Aorta (tissue), 5 donors: ENCODE results near the gene TDRKH. TPM values are rescaled to one million over a fixed set of nuclear protein-coding genes. Genes with fewer than 3 reads are reported as not detected.
A peak's percentile ranks its signal among the peaks of the same experiment; 100 is the strongest.

ENCODE experiments used
- ATAC-seq: fragments of 200-7000 bp; cut with Tn5 transposase; one replicate; pipeline ENCODE4 v1.9.1; 2022; ENCODE audit warnings: moderate library complexity; ENCODE audit not compliant: low FRiP score
- DNase-seq, 2 donors: peaks; one replicate each; pipeline ENCODE4 v3.0.0-alpha.2; 2020
- H3K27ac ChIP-seq, 2 donors: one replicate each; pipeline ENCODE4 v1.5.1; 2013; ENCODE audit warnings: low read length in 2 of 2, mild to moderate bottlenecking in 2 of 2, moderate library complexity in 2 of 2, control low read depth in 1 of 2, inconsistent platforms in 1 of 2, low read depth in 1 of 2
- H3K27me3 ChIP-seq, 2 donors: one replicate each; pipeline ENCODE4 v1.6.1; 2013; ENCODE audit warnings: control low read depth in 1 of 2, low read length in 1 of 2, mild to moderate bottlenecking in 1 of 2, moderate library complexity in 1 of 2; ENCODE audit not compliant: insufficient read depth in 2 of 2, control insufficient read depth in 1 of 2
- H3K36me3 ChIP-seq, 2 donors: one replicate each; pipeline ENCODE4 v1.6.1; 2013; ENCODE audit warnings: control low read depth in 1 of 2, low read length in 1 of 2, mild to moderate bottlenecking in 1 of 2; ENCODE audit not compliant: insufficient read depth in 2 of 2, control insufficient read depth in 1 of 2
- H3K4me1 ChIP-seq, 2 donors: one replicate each; pipeline ENCODE4 v1.6.1; 2013; ENCODE audit warnings: low read length in 2 of 2, control low read depth in 1 of 2, mild to moderate bottlenecking in 1 of 2, moderate library complexity in 1 of 2; ENCODE audit not compliant: insufficient read depth in 2 of 2, control insufficient read depth in 1 of 2
- H3K4me3 ChIP-seq, 2 donors: one replicate each; pipeline ENCODE4 v1.5.1; 2013; ENCODE audit warnings: low read length in 2 of 2, control low read depth in 1 of 2, mild to moderate bottlenecking in 1 of 2
- H3K9me3 ChIP-seq: one replicate; pipeline ENCODE4 v1.6.1; 2013; ENCODE audit warnings: mild to moderate bottlenecking, low read length; ENCODE audit not compliant: control insufficient read depth
- WGBS, 2 donors: extraction: QIAGEN DNeasy Blood & Tissue Kit; methylation state at CpG; one replicate each; pipeline ENCODE4 v1.1.7; 2013; 5-methylcytosine and 5-hydroxymethylcytosine counted together
- intact Hi-C, 2 donors: fragments of 100-400 bp; cut with DNase I; formaldehyde crosslinking; loops; one replicate each; pipeline versions ENCODE4 v1.14.2 to v1.15.0; 2022
- polyA plus RNA-seq, 2 donors: library from polyadenylated mRNA; stranded (reverse); fragments of 200-250 nt; gene quantifications; one replicate each; pipeline ENCODE4 v1.2.3, GENCODE V29; 2013
- total RNA-seq, 2 donors: library from RNA; stranded (reverse); fragmentation: NEBNext Ultra II Directional; extraction: Animal tissue kit (Norgen Biotek cat#: 25700); gene quantifications; one replicate each; pipeline ENCODE4 v1.2.1, GENCODE V29; 2021
- donor health status: healthy with polysubstance abuse.
- donor health status: Bipolar disorder and iron deficiency.
- donor health status: DM: no; HTN: no; CAD: no.
- donor health status: DM: no; HTN: no; CAD: no.
- donor health status: DM: yes; HTN: yes; CAD: no.

Gene TDRKH
- total and polyA plus RNA-seq, 4 donors, result 1.5 to 9.1 (median 3.1) TPM

- no peak for ATAC-seq
- Histone ChIP-seq H3K9me3 (no peaks in the 10 kb centered on the region), H3K27me3 (no peaks in the 10 kb centered on the region)
These were observed 27.0 kb upstream of the TDRKH start for GRCh38 chr1:151817353-151817730.

GRCh38 chr1:151816548-151817352 is 26.4 kb upstream of the TDRKH start:
- DNase-seq (peak in 1 of 2 donors; percentile 67), ATAC-seq (no peak)
- Histone ChIP-seq H3K4me3 (no peak overlapping the region), H3K36me3 (no peaks in the 10 kb centered on the region), H3K27ac (no peak overlapping the region), H3K9me3 (no peaks in the 10 kb centered on the region), H3K27me3 (no peaks in the 10 kb centered on the region), H3K4me1 (no peaks in the 10 kb centered on the region)
- 83% methylated on average over 26 of the region's 26 CpGs for WGBS, 2 donors
- intact Hi-C loops, result no loop called here

More at GRCh38 chr1:151817353-151817730, 27.0 kb upstream of the TDRKH start:
- H3K36me3 ChIP-seq, result no peaks in the 10 kb centered on the region
- H3K4me1 ChIP-seq, result no peaks in the 10 kb centered on the region
- DNase-seq, result peak in 1 of 2 donors; percentile 46
- no peak overlapping the region for H3K4me3 ChIP-seq
- H3K27ac ChIP-seq, result no peak overlapping the region
- intact Hi-C loops, result no loop called here
- 68 to 69% methylated on average over 7 of the region's 7 CpGs for WGBS, 2 donors

GRCh38 chr1:151815716-151816327 is 25.5 kb upstream of the TDRKH start:
- ATAC-seq, result no peak
- intact Hi-C loops, result no loop called here
- no peak overlapping the region for H3K27ac ChIP-seq

GRCh38 chr1:151814971-151815545 is 24.8 kb upstream of the TDRKH start:
- Histone ChIP-seq H3K9me3 (no peaks in the 10 kb centered on the region), H3K36me3 (no peaks in the 10 kb centered on the region), H3K27me3 (no peaks in the 10 kb centered on the region), H3K4me1 (no peaks in the 10 kb centered on the region), H3K27ac (no peak overlapping the region), H3K4me3 (no peak overlapping the region)
- DNase-seq, result peak in 1 of 2 donors; percentile 43
- ATAC-seq, result no peak
- 90 to 93% methylated on average over 8 of the region's 8 CpGs for WGBS, 2 donors
- intact Hi-C loops, result no loop called here

More at GRCh38 chr1:151815716-151816327, 25.5 kb upstream of the TDRKH start:
- WGBS, 2 donors, result 68 to 72% methylated on average over 12 of the region's 12 CpGs
- H3K27me3 ChIP-seq, result no peaks in the 10 kb centered on the region
- H3K4me1 ChIP-seq, result no peaks in the 10 kb centered on the region
- no peaks in the 10 kb centered on the region for H3K9me3 ChIP-seq
- no peaks in the 10 kb centered on the region for H3K36me3 ChIP-seq
- no peak overlapping the region for H3K4me3 ChIP-seq
- DNase-seq, result peak in 1 of 2 donors; percentile 66

GRCh38 chr1:151814426-151814825 is 24.1 kb upstream of the TDRKH start:
- Histone ChIP-seq H3K27me3 (no peaks in the 10 kb centered on the region), H3K4me1 (no peaks in the 10 kb centered on the region), H3K4me3 (no peak overlapping the region), H3K27ac (no peak overlapping the region), H3K9me3 (no peaks in the 10 kb centered on the region), H3K36me3 (no peaks in the 10 kb centered on the region)
- DNase-seq (peak in 1 of 2 donors; percentile 59), ATAC-seq (no peak)
- 81 to 86% methylated on average over 15 of the region's 15 CpGs for WGBS, 2 donors
- intact Hi-C loops, result no loop called here

GRCh38 chr1:151813271-151813977 is 23.1 kb upstream of the TDRKH start:
- ATAC-seq (no peak), DNase-seq (peak in 1 of 2 donors; percentile 49)
- Histone ChIP-seq H3K4me1 (no peaks in the 10 kb centered on the region), H3K9me3 (no peaks in the 10 kb centered on the region), H3K27ac (no peak overlapping the region), H3K27me3 (no peaks in the 10 kb centered on the region), H3K36me3 (no peaks in the 10 kb centered on the region), H3K4me3 (no peak overlapping the region)
- intact Hi-C loops, result no loop called here
- 86% methylated on average over 12 of the region's 12 CpGs for WGBS, 2 donors

- H3K4me3 ChIP-seq, result no peak overlapping the region
- 85 to 90% methylated on average over 9 of the region's 9 CpGs for WGBS, 2 donors
- no peaks in the 10 kb centered on the region for H3K4me1 ChIP-seq
- no peak overlapping the region for H3K27ac ChIP-seq
- no peak for ATAC-seq
- DNase-seq, result peak in 1 of 2 donors; percentile 32
- H3K9me3 ChIP-seq, result no peaks in the 10 kb centered on the region
- H3K27me3 ChIP-seq, result no peaks in the 10 kb centered on the region
- no peaks in the 10 kb centered on the region for H3K36me3 ChIP-seq
- intact Hi-C loops, result no loop called here
These were observed 20.9 kb upstream of the TDRKH start for GRCh38 chr1:151811181-151811580.

GRCh38 chr1:151809985-151810556 is 19.8 kb upstream of the TDRKH start:
- 98 to 100% methylated on average over 1 of the region's 1 CpG for WGBS, 2 donors
- intact Hi-C loops, result no loop called here
- no peak for ATAC-seq

More at GRCh38 chr1:151809985-151810556, 19.8 kb upstream of the TDRKH start:
- H3K27me3 ChIP-seq, result no peaks in the 10 kb centered on the region
- H3K36me3 ChIP-seq, result no peaks in the 10 kb centered on the region
- H3K4me1 ChIP-seq, result no peaks in the 10 kb centered on the region
- no peak overlapping the region for H3K27ac ChIP-seq
- no peak for DNase-seq
- no peaks in the 10 kb centered on the region for H3K9me3 ChIP-seq
- no peak overlapping the region for H3K4me3 ChIP-seq
